TTC549 (cell line): ENCODE results near the gene ZNF20.
"Not testable (repeated sequence)": the region's sequence is repeated elsewhere in the genome, so short reads cannot be mapped to it uniquely, and the experiment has no call there.

ENCODE experiments used
- FAIRE-seq: peaks from 2 replicates; lab custom pipeline; 2012; peaks lifted over from hg19 to GRCh38; lab: Jason Lieb, UNC

The ZNF20 gene

DNA sequence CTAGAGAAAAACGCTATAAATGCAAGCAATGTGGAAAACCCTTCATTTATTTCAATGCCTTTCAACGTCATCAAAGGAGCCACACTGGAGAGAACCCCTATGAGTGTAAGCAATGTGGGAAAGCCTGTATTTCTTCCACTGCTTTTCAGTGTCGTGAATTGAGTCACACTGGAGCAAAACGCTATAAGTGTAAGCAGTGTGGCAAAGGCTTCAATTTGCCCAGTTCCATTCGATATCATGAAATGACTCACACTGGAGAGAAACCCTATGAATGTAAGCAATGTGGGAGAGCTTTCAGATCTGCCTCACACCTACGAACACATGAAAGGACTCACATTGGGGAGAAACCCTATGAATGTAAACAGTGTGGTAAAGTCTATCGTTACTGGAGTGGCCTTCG lies 27.4 kb downstream of the ZNF20 start:
- no peak for FAIRE-seq

DNA sequence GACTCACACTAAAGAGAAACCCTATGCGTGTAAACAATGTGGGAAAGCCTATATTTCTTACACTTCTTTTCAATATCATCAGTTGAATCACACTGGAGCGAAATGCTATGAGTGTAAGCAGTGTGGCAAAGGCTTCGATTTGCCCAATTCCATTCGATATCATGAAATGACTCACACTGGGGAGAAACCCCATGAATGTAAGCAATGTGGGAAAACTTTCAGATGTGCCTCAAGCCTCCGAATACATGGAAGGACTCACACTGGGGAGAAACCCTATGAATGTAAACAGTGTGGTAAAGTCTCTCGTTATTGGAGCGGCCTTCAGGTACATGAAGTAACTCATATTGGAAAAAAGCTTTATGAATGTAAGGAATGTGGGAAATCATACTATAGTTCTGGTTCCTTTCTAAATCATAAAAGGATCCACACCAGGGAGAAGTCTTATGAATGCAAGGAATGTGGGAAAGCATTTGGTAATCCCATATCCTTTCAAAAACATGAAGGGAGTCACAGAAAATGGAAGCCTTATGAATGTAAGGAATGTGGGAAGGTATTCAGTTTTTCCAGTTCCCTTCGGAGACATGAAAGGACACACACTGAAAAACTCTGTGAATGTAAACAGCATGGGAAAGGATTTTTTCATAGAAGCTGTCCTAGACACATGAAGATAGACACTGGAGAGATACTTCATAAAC lies 28.1 kb downstream of the ZNF20 start:
- FAIRE-seq = no peak

DNA sequence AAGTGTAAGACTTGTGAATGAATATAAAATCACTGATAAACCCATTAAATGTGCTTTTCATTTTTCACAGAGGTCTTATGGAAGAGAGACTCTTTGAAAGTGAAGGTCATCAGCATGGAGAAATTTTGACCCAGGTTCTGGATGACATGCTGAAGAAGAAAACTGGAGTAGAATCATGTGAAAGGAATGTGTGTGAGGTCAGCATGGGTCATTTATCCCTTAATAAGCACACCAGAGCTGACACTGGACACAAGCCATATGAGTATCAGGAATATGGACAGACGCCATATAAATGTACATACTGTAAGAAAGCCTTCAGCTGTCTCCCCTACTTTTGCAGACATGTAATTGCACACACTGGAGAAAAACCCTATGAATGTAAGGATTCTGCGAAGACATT lies 29.0 kb downstream of the ZNF20 start:
- no peak for FAIRE-seq

DNA sequence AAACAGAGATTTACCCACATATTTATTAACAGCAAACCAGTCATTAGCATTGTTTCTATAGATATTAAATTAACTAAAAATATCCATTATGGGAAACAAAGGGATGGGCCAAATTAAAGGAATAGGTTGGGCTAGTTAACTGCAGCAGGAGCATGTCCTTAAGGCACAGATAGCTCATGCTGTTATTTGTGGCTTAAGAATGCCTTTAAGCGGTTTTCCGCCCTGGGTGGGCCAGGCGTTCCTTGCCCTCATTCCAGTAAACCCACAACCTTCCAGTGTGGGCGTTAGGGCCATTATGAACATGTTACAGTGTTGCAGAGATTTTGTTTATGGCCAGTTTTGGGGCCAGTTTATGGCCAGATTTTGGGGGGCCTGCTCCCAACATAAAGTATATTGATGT lies 36.2 kb downstream of the ZNF20 start:
- FAIRE-seq = not testable (repeated sequence)

DNA sequence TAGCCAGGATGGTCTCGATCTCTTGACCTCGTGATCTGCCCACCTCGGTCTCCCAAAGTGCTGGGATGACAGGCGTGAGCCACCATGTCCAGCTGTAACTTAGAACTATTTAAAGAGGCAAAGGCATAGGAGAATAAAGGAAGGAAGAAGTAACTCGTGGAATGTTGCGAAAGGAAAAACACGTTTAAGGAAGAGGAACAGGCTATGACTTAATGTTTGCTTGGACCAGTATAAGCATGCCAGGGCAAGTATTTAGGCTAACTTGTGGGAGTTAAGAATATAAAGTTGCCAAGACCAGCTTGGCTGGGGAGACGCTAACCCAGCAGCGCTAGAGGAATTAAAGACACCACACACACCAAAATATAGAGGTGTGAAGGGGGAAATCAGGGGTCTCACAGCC lies 42.1 kb downstream of the ZNF20 start:
- FAIRE-seq = no peak

DNA sequence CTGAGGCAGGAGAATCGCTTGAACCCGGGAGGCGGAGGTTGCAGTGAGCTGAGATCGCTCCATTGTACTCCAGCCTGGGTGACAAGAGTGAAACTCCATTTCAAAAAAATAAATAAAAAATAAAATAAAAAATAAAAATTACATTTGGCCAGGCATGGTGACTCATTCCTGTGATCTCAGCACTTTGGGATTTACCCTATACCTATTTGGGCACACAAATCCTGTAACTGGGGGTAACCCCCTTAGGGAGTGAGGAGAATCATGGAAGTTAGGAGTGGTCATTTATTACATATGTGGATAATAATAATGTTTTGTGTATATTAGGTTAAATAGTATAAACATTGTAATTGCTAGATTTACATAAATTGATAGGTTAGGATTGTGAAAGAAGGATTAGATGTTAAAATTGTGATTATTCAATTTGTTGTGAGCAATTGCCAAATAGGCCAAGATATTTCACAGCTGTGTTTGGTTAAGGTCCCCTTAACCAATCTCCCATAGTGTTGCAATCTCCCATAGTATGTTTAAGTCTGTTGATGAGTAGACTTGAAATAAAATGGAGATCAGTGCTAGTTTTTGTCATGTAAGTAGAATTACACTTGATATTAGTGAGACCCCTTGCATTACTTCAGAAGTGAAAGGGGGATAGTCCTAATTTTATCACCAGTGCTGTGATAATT lies 44.9 kb downstream of the ZNF20 start:
- no peak for FAIRE-seq

DNA sequence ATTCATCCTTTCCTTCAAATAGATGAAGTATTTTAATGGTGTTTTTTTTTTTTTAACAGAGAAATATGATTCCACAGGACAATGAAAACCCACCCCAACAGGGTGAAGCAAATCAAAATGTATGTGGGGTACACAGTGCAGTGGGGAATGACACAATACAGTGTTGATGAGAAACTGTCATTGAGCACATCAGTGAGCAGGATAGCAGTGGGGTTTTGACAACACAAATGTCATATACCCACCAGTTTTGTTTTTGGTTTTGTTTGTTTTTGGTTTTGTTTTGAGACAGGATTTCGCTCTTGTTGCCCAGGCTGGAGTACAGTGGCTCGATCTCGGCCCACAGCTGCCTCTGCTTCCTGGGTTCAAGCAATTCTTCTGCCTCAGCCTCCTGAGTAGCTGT lies 46.4 kb downstream of the ZNF20 start:
- FAIRE-seq = no peak

DNA sequence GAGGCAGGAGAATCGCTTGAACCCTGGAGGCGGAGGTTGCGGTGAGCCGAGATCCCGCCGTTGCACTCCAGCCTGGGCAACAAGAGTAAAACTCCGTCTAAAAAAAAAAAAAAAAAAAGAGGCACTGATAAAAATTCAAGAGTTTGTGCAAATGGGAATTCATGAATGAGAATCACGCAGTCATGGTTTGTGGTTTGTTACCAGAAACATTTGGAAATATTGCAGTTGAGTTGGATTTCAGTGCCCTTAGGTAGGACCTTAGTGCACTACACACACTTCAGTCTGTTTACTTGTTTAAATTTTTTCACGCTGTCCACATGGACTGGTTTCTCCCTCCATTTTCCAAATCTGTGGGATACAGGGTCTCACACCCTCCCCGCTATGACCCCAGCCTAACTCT lies 47.2 kb downstream of the ZNF20 start:
- FAIRE-seq = no peak

DNA sequence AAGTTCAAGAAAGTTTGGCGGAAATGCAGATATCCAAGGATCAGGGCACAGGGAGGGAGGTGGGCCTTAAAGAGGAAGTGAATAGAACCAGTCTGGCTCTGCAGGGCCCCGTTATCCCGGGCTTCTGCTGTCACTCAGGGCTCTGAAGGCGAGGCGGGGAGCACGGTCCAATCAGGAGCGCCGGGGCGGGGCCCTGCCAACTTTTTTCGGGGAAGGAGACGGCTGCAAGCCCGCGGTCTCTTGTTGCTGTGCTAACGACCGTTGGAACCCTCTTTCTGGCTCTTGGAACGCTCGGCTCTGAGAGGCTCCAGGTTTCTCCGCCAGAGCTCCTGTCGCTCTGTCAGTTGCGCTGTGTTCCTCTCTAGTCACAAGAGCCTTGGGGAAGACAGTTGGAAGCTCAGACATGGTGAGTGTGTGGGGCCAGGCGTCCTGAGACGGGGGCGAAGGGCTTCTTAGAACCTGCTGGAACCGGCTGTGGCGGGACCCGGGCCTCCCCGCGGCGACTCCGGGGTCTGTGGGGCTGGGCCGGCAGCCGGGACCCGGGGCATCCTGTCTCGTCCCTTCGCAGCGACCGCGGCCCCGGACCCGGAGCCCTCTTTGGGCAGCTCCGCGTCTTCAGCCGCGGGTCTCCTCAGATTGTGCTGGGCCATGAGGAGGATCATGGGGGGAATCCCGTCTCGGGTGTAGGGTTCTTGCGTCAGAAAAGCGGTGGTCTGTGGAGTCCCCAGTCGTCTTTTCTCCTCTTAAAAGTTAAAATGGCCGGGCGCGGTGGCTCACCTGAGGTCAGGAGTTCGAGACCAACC lies 47.9 kb downstream of the ZNF20 start:
- peak; percentile 81 for FAIRE-seq

DNA sequence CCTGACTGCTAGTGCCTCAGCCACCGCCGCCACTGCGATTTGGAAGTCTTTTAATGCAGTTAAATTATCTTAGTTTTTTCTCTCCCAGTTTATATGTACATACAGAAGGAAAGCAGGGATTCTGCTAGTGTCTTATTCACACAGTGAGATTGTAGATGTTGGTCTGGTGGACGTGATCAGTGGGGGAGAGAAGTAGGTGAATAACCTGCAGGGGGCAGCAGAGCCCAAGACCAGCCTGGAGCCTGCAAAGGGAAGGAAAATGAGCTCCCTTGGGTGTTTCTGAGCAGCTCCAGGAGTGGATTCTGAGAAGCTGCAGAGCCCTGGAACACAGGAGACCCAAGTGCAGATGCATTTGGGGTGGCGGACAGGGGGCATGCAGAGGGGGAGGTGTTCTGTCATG lies 49.3 kb downstream of the ZNF20 start:
- FAIRE-seq = no peak

DNA sequence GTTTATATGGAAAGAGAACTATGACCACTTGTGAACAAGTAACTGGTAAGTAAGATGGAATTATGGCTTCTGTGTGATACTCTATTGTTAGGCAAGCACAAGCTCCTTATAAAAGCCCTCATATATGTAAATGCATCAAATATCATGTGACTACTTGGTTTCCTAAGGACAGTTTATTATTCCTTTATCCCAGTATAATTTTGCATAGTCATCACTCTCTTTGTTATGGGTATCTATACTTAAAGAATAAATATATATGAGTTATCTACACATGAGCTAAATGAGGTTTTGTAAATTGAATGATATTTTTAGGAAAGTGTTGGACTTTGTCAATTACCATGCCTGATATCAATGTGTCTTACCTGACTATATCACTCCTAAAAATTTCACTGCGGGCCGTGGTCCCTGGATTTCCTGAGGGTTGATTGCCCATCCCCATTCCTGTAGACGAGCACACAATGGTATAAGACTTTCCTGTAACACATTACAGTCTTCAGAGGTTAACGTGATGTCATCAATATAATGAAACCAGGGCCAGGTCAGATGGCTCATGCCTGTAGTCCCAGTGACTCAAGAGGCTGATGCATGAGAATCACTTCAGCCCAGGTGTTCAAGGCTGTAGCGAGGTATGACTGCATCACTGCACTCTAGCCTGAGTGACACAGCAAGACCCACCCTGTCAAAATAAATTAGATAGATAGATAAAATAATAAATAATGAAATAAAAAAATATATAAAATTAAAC lies 54.9 kb downstream of the ZNF20 start:
- no peak for FAIRE-seq

DNA sequence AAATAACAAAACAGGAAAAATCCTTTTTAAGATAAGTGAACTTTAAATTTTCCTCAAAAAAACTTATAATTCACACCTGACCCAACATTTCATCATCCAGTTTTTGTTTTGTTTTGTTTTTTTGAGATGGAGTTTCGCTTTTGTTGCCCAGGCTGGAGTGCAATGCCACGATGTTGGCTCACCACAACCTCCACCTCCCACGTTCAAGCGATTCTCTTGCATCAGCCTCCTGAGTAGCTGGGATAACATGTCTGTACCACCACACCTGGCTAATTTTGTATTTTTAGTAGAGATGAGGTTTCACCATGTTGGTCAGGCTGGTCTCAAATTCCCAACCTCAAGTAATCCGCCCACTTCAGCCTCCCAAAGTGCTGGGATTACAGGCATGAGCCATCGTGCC lies 56.8 kb downstream of the ZNF20 start:
- not testable (repeated sequence) for FAIRE-seq
